Upper lobe of left lung (tissue), 6 donors: ENCODE measurements around the gene TCERG1. TPM values are rescaled to one million over a fixed set of nuclear protein-coding genes. Genes with fewer than 3 reads are reported as not detected.

Experiments used
- ATAC-seq, 2 donors: fragments of 200-7000 bp; cut with Tn5 transposase; one replicate each; pipeline ENCODE4 v1.9.1; 2022; ENCODE audit warnings: mild to moderate bottlenecking in 2 of 2, moderate library complexity in 2 of 2; ENCODE audit not compliant: low FRiP score in 2 of 2
- DNase-seq, 2 donors: peaks; one replicate each; pipeline ENCODE4 v3.0.0-alpha.2; 2019 to 2020
- H3K27ac ChIP-seq, 4 donors: fragments of 200-600 bp; sonication (generic); one replicate each; pipeline ENCODE4 v1.5.1; 2016 to 2019
- H3K27me3 ChIP-seq, 4 donors: fragments of 200-600 bp; sonication (generic); one replicate each; pipeline ENCODE4 v1.5.1; 2017 to 2019
- H3K36me3 ChIP-seq, 4 donors: fragments of 200-600 bp; sonication (generic); one replicate each; pipeline ENCODE4 v1.5.1; 2016 to 2019
- H3K4me1 ChIP-seq, 4 donors: fragments of 200-600 bp; sonication (generic); one replicate each; pipeline ENCODE4 v1.5.1; 2018 to 2019
- H3K4me3 ChIP-seq, 4 donors: fragments of 200-600 bp; sonication (generic); one replicate each; pipeline ENCODE4 v1.5.1; 2017 to 2019; ENCODE audit warnings: mild to moderate bottlenecking in 2 of 4, moderate library complexity in 1 of 4
- H3K9me3 ChIP-seq, 4 donors: fragments of 200-600 bp; sonication (generic); one replicate each; pipeline ENCODE4 v1.5.1; 2018 to 2019
- EP300 ChIP-seq, 4 donors: sonication (generic); formaldehyde crosslinking; IDR thresholded peaks; one replicate each; pipeline ENCODE4 v1.5.1; 2017; ENCODE audit warnings: antibody characterized with exemption in 4 of 4, control low read depth in 2 of 4
- POLR2A ChIP-seq, 4 donors: fragments of 450-650 bp; IDR thresholded peaks; one replicate each; pipeline ENCODE4 v1.5.1; 2016 to 2017; ENCODE audit warnings: antibody characterized with exemption in 4 of 4, mild to moderate bottlenecking in 2 of 4
- POLR2AphosphoS5 ChIP-seq, 2 donors: sonication (generic); formaldehyde crosslinking; IDR thresholded peaks; one replicate each; pipeline ENCODE4 v1.5.1; 2017; ENCODE audit warnings: antibody characterized with exemption in 2 of 2
- WGBS, 2 donors: methylation state at CpG; one replicate each; pipeline ENCODE4 v1.1.5; 2017 to 2018; 5-methylcytosine and 5-hydroxymethylcytosine counted together
- total RNA-seq, 6 donors: library from RNA; depleted of rRNA in 4 of 6; stranded (reverse); fragments of >200 nt in 4 of 6; gene quantifications; one replicate each; pipeline versions ENCODE4 v1.1.0 to v1.2.1, GENCODE V29; 2016 to 2021
- TF ChIP-seq, protein P1 (sequence below), 6 experiments: fragments of 450-650 bp in 4 of 6; fragments of 200-600 bp in 2 of 6; sonication (generic) in 2 of 6; IDR thresholded peaks; one replicate each; pipeline ENCODE4 v1.5.1; 2016 to 2019; ENCODE audit warnings: antibody characterized with exemption in 6 of 6
- donor health status: DM: no; HTN: no; CAD: no; lungs with moderate emphysema.
- donor health status: DM: no; HTN: yes; CAD: no; lungs with severe emphysema.

TCERG1 gene
- total RNA-seq, 6 donors from 2014 or later: 34.3 to 110 (median 53.3) TPM

DNA sequence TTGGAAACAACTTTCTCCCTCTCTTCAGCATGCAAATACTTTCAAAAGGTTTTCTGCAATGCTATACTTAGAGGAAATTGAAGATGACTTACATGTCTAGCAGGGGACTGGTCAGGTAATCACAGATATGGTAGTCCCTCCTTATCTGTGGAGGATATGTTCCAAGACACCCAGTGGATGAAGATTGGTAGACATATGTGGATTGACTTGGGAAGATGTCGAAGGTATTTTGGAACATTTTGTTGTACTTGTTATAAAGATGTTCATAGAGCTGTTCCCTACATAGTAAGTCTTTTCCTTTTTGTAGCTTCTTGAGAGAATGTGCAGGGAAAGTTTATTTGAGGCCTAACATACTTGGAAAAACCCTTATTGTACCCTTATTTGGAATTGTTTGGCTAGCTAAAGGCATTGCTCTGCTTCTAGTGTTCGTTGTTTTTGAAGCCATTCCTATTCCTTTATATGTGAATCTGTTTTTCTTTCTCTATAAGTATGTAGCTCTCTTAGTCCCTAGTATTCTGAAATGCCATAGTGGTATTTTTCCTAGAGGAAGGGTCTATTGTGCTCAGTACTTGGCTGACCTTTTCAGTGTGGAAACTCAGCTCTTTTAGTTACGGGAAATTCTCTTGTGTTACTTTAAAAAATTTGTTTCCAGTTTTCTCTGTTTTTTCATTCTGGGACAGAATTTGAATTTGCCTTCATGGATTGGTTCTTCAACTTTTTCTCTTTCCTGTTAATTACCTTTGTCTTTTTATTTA lies 43.1 kb downstream of the TCERG1 start:
- Histone ChIP-seq H3K27ac (no peak overlapping the region), H3K27me3 (no peaks in the 10 kb centered on the region), H3K4me3 (no peak overlapping the region), H3K4me1 (no peaks in the 10 kb centered on the region), H3K9me3 (no peaks in the 10 kb centered on the region), H3K36me3 (peaks cover 0 to 48% (median 9%) of the 10 kb centered on the region in 4 donors)
- TF ChIP-seq, protein P1, sequence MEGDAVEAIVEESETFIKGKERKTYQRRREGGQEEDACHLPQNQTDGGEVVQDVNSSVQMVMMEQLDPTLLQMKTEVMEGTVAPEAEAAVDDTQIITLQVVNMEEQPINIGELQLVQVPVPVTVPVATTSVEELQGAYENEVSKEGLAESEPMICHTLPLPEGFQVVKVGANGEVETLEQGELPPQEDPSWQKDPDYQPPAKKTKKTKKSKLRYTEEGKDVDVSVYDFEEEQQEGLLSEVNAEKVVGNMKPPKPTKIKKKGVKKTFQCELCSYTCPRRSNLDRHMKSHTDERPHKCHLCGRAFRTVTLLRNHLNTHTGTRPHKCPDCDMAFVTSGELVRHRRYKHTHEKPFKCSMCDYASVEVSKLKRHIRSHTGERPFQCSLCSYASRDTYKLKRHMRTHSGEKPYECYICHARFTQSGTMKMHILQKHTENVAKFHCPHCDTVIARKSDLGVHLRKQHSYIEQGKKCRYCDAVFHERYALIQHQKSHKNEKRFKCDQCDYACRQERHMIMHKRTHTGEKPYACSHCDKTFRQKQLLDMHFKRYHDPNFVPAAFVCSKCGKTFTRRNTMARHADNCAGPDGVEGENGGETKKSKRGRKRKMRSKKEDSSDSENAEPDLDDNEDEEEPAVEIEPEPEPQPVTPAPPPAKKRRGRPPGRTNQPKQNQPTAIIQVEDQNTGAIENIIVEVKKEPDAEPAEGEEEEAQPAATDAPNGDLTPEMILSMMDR (IDR thresholded peaks at IDR 0.05): no peak
- no peak for TF ChIP-seq EP300 (IDR thresholded peaks at IDR 0.05)
- TF ChIP-seq POLR2AphosphoS5 (IDR thresholded peaks at IDR 0.05): no peak
- TF ChIP-seq POLR2A (IDR thresholded peaks at IDR 0.05): no peak
- ATAC-seq: no peak
- DNase-seq: no peak
- WGBS, 2 donors: 62 to 92% methylated on average over 3 of the region's 3 CpGs

GRCh38 chr5:146494656-146495055 lies 47.5 kb downstream of the TCERG1 start:
- TF ChIP-seq, protein P1 (IDR thresholded peaks at IDR 0.05): no peak
- TF ChIP-seq POLR2A (IDR thresholded peaks at IDR 0.05): no peak
- no peak for TF ChIP-seq POLR2AphosphoS5 (IDR thresholded peaks at IDR 0.05)
- Histone ChIP-seq H3K36me3 (peaks cover 0 to 46% (median 13%) of the 10 kb centered on the region in 4 donors), H3K27ac (no peak overlapping the region), H3K27me3 (no peaks in the 10 kb centered on the region), H3K4me3 (no peak overlapping the region), H3K9me3 (no peaks in the 10 kb centered on the region), H3K4me1 (no peaks in the 10 kb centered on the region)
- DNase-seq (no peak), ATAC-seq (no peak)
- WGBS, 2 donors: 67 to 91% methylated on average over 2 of the region's 2 CpGs

- no peak for DNase-seq
- WGBS, 2 donors: 94 to 96% methylated on average over 4 of the region's 4 CpGs
- H3K4me1 ChIP-seq: no peaks in the 10 kb centered on the region
- no peak overlapping the region for H3K4me3 ChIP-seq
- H3K36me3 ChIP-seq: peaks cover 0 to 45% (median 13%) of the 10 kb centered on the region in 4 donors
- no peaks in the 10 kb centered on the region for H3K27me3 ChIP-seq
- H3K9me3 ChIP-seq: no peaks in the 10 kb centered on the region
- TF ChIP-seq EP300 (IDR thresholded peaks at IDR 0.05) (no peak), POLR2AphosphoS5 (IDR thresholded peaks at IDR 0.05) (no peak), POLR2A (IDR thresholded peaks at IDR 0.05) (no peak)
- TF ChIP-seq, protein P1 (IDR thresholded peaks at IDR 0.05): no peak
- ATAC-seq: no peak
- no peak overlapping the region for H3K27ac ChIP-seq
These were observed 52.5 kb downstream of the TCERG1 start for GRCh38 chr5:146499680-146500079.

DNA sequence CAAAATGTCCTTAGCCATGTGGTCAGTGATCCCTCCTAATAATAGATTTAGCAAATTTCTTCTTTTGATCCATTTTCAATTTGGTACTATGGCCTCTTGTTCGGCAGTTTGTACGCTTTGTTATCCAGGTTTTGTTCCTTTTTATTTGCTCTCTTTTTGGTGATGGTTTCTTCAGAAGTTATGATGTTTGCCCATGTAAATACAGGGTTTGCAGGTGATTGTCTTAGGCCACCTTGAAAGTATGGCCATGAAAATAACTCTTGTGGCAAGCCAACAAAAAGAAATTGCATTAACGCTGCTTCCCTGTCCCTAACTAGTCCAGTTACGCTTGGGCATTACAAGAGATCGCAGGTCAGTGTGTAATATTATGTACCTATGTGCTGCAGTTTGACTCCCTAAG lies 60.3 kb downstream of the TCERG1 start:
- H3K9me3 ChIP-seq: no peaks in the 10 kb centered on the region
- no peak for DNase-seq
- H3K4me1 ChIP-seq: no peaks in the 10 kb centered on the region
- no peak for TF ChIP-seq POLR2A (IDR thresholded peaks at IDR 0.05)
- TF ChIP-seq, protein P1 (IDR thresholded peaks at IDR 0.05): no peak
- no peak for TF ChIP-seq EP300 (IDR thresholded peaks at IDR 0.05)
- ATAC-seq: no peak
- H3K27me3 ChIP-seq: no peaks in the 10 kb centered on the region
- H3K36me3 ChIP-seq: peaks cover 11 to 94% (median 52%) of the 10 kb centered on the region in 4 donors
- WGBS, 2 donors: 90 to 94% methylated on average over 5 of the region's 5 CpGs
- no peak overlapping the region for H3K4me3 ChIP-seq
- H3K27ac ChIP-seq: no peak overlapping the region
